Calu3 (cell line): ENCODE data around the gene TTLL8. TPM values are rescaled to one million over a fixed set of nuclear protein-coding genes. Genes with fewer than 3 reads are reported as not detected.

Source experiments
- BruUV-seq: library from RNA; stranded (reverse); fragments of 400-500 nt; replicated peaks from 2 replicates; lab custom pipeline; 2021; lab: Mats Ljungman, UMichigan
- CTCF ChIA-PET: fragments of 300-600 bp; sonication (Branson Sonifier 250); formaldehyde crosslinking; loops from one replicate; lab custom pipeline; 2022; ENCODE audit warnings: antibody characterized with exemption; lab: Charles Lee
- DNase-seq: peaks from one replicate; pipeline ENCODE4 v3.0.0; 2022
- H3K27ac Mint-ChIP-seq: one replicate; pipeline ENCODE4 v1.8.0; 2022; ENCODE audit warnings: mixed read lengths; ENCODE audit not compliant: unreplicated experiment
- H3K27me3 Mint-ChIP-seq: one replicate; pipeline ENCODE4 v1.8.0; 2022; ENCODE audit warnings: mixed read lengths; ENCODE audit not compliant: unreplicated experiment
- H3K36me3 Mint-ChIP-seq: one replicate; pipeline ENCODE4 v1.8.0; 2022; ENCODE audit warnings: mild to moderate bottlenecking, moderate library complexity, mixed read lengths; ENCODE audit not compliant: insufficient read depth, unreplicated experiment
- H3K4me1 Mint-ChIP-seq: one replicate; pipeline ENCODE4 v1.8.0; 2022; ENCODE audit warnings: mild to moderate bottlenecking, low read depth, mixed read lengths; ENCODE audit not compliant: unreplicated experiment
- H3K4me3 Mint-ChIP-seq: one replicate; pipeline ENCODE4 v1.8.0; 2022; ENCODE audit warnings: mild to moderate bottlenecking, low read depth, moderate library complexity, mixed read lengths; ENCODE audit not compliant: unreplicated experiment
- H3K9me3 Mint-ChIP-seq: one replicate; pipeline ENCODE4 v1.8.0; 2022; ENCODE audit warnings: low read depth, mixed read lengths; ENCODE audit not compliant: unreplicated experiment
- intact Hi-C: fragments of 100-400 bp; cut with micrococcal nuclease; formaldehyde crosslinking; loops from one replicate; pipeline ENCODE4 v1.10.0; 2022; ENCODE audit not compliant: unreplicated experiment
- total RNA-seq: library from RNA; stranded (reverse); gene quantifications from 2 replicates; pipeline ENCODE4 v1.2.3, GENCODE V29; 2022
- TF ChIP-seq, protein P1 (sequence below): fragments of 200-600 bp; IDR thresholded peaks from one replicate; pipeline ENCODE4 v1.8.0; 2022; ENCODE audit warnings: antibody characterized with exemption; ENCODE audit not compliant: unreplicated experiment

Gene TTLL8
- total RNA-seq, 1 experiment from 2014 or later, result not detected

- no peaks in the 10 kb centered on the region for H3K4me1 Mint-ChIP-seq
- H3K27ac Mint-ChIP-seq, result no peak overlapping the region
- no TSS peak for BruUV-seq
- no peak overlapping the region for H3K4me3 Mint-ChIP-seq
- H3K27me3 Mint-ChIP-seq, result no peaks in the 10 kb centered on the region
- intact Hi-C loops, result no loop called here
- peaks cover 10% of the 10 kb centered on the region for H3K36me3 Mint-ChIP-seq
- no peaks in the 10 kb centered on the region for H3K9me3 Mint-ChIP-seq
- no peak for DNase-seq
- TF ChIP-seq, protein P1, sequence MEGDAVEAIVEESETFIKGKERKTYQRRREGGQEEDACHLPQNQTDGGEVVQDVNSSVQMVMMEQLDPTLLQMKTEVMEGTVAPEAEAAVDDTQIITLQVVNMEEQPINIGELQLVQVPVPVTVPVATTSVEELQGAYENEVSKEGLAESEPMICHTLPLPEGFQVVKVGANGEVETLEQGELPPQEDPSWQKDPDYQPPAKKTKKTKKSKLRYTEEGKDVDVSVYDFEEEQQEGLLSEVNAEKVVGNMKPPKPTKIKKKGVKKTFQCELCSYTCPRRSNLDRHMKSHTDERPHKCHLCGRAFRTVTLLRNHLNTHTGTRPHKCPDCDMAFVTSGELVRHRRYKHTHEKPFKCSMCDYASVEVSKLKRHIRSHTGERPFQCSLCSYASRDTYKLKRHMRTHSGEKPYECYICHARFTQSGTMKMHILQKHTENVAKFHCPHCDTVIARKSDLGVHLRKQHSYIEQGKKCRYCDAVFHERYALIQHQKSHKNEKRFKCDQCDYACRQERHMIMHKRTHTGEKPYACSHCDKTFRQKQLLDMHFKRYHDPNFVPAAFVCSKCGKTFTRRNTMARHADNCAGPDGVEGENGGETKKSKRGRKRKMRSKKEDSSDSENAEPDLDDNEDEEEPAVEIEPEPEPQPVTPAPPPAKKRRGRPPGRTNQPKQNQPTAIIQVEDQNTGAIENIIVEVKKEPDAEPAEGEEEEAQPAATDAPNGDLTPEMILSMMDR, result no peak
- CTCF ChIA-PET, result no interaction called here
Measured at GRCh38 chr22:49999946-50000586, 58.0 kb downstream of the TTLL8 start.

GRCh38 chr22:49999063-49999945, 58.8 kb downstream of the TTLL8 start:
- Mint-ChIP-seq H3K4me3 (no peak overlapping the region), H3K36me3 (peaks cover 10% of the 10 kb centered on the region), H3K9me3 (no peaks in the 10 kb centered on the region), H3K4me1 (no peaks in the 10 kb centered on the region), H3K27me3 (no peaks in the 10 kb centered on the region), H3K27ac (no peak overlapping the region)
- no peak for DNase-seq
- TF ChIP-seq, protein P1, result no peak
- CTCF ChIA-PET, result no interaction called here
- intact Hi-C loops, result no loop called here
- BruUV-seq, result no TSS peak

DNA sequence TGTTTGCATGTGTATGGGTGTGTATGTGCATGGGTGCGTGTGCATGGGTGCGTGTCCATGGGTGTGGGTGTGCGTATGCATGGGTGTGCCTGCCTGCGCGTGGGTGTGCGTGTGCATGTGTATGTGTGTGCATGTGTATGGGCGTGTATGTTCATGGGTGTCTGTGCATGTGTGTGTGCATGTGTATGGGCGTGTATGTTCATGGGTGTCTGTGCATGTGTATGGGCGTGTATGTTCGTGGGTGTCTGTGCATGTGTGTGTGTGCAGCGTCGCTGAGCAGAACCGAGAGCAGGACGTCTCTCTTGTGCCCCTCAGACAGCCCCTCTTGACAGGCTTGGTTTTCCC, 59.4 kb downstream of the TTLL8 start:
- Mint-ChIP-seq H3K36me3 (peaks cover 10% of the 10 kb centered on the region), H3K4me3 (no peak overlapping the region), H3K27ac (no peak overlapping the region), H3K9me3 (no peaks in the 10 kb centered on the region), H3K27me3 (no peaks in the 10 kb centered on the region), H3K4me1 (no peaks in the 10 kb centered on the region)
- intact Hi-C loops, result no loop called here
- CTCF ChIA-PET, result no interaction called here
- TF ChIP-seq, protein P1, result no peak
- no TSS peak for BruUV-seq
- no peak for DNase-seq

GRCh38 chr22:49997932-49998717, 60.0 kb downstream of the TTLL8 start:
- Mint-ChIP-seq H3K9me3 (no peaks in the 10 kb centered on the region), H3K27me3 (no peaks in the 10 kb centered on the region), H3K4me3 (no peak overlapping the region), H3K27ac (no peak overlapping the region), H3K4me1 (peaks cover 3% of the 10 kb centered on the region), H3K36me3 (peaks cover 10% of the 10 kb centered on the region)
- intact Hi-C loops, result no loop called here
- CTCF ChIA-PET, result no interaction called here
- no peak for DNase-seq
- no TSS peak for BruUV-seq
- TF ChIP-seq, protein P1, result no peak
